Nephron progenitor cell (in vitro differentiated cells): Measurements from ENCODE around the gene BCL7B.

ENCODE experiments used
- DNase-seq: peaks from one replicate; pipeline ENCODE4 v3.0.0; 2021
- H3K27ac Mint-ChIP-seq: 2 replicates; pipeline ENCODE4 v1.8.0; 2021; ENCODE audit warnings: mild to moderate bottlenecking, moderate library complexity, mixed read lengths
- H3K27me3 Mint-ChIP-seq: 2 replicates; pipeline ENCODE4 v1.8.0; 2021; ENCODE audit warnings: mild to moderate bottlenecking, low read depth, mixed read lengths; ENCODE audit not compliant: poor library complexity
- H3K36me3 Mint-ChIP-seq: 2 replicates; pipeline ENCODE4 v1.8.0; 2021; ENCODE audit warnings: low read depth, mixed read lengths
- H3K4me1 Mint-ChIP-seq: 2 replicates; pipeline ENCODE4 v1.8.0; 2021; ENCODE audit warnings: mixed read lengths
- H3K4me3 Mint-ChIP-seq: 2 replicates; pipeline ENCODE4 v1.8.0; 2021; ENCODE audit warnings: mild to moderate bottlenecking, moderate library complexity, mixed read lengths
- H3K9me3 Mint-ChIP-seq: 2 replicates; pipeline ENCODE4 v1.8.0; 2021; ENCODE audit warnings: mild to moderate bottlenecking, moderate library complexity, mixed read lengths
- TF ChIP-seq, protein P1 (sequence below): fragments of 200-600 bp; sonication (generic); IDR thresholded peaks from 2 replicates; pipeline ENCODE4 v1.5.0; 2021; ENCODE audit warnings: antibody characterized with exemption

The BCL7B gene

GRCh38 chr7:73557397-73558257, at the start of gene BCL7B:
Gene BCL7B, minus strand, starts transcription at chr7:73557690. Its CDS starts 112 bp downstream, at chr7:73557578.
- TF ChIP-seq, protein P1, sequence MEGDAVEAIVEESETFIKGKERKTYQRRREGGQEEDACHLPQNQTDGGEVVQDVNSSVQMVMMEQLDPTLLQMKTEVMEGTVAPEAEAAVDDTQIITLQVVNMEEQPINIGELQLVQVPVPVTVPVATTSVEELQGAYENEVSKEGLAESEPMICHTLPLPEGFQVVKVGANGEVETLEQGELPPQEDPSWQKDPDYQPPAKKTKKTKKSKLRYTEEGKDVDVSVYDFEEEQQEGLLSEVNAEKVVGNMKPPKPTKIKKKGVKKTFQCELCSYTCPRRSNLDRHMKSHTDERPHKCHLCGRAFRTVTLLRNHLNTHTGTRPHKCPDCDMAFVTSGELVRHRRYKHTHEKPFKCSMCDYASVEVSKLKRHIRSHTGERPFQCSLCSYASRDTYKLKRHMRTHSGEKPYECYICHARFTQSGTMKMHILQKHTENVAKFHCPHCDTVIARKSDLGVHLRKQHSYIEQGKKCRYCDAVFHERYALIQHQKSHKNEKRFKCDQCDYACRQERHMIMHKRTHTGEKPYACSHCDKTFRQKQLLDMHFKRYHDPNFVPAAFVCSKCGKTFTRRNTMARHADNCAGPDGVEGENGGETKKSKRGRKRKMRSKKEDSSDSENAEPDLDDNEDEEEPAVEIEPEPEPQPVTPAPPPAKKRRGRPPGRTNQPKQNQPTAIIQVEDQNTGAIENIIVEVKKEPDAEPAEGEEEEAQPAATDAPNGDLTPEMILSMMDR = no peak
- Mint-ChIP-seq H3K36me3 (peaks cover 10% of the 10 kb centered on the region), H3K9me3 (no peaks in the 10 kb centered on the region), H3K4me1 (peaks cover 26% of the 10 kb centered on the region), H3K27me3 (peaks cover 29% of the 10 kb centered on the region), H3K27ac (peak within 1 kb of the TSS; percentile 98), H3K4me3 (peak within 1 kb of the TSS; percentile 89)
- peak; percentile 75 for DNase-seq

- Mint-ChIP-seq H3K9me3 (no peaks in the 10 kb centered on the region), H3K4me3 (no peak overlapping the region), H3K4me1 (peaks cover 7% of the 10 kb centered on the region), H3K36me3 (no peaks in the 10 kb centered on the region), H3K27me3 (peaks cover 25% of the 10 kb centered on the region), H3K27ac (no peak overlapping the region)
- no peak for DNase-seq
- TF ChIP-seq, protein P1 = no peak
Measured at GRCh38 chr7:73605601-73606220, 48.2 kb upstream of the BCL7B start.

DNA sequence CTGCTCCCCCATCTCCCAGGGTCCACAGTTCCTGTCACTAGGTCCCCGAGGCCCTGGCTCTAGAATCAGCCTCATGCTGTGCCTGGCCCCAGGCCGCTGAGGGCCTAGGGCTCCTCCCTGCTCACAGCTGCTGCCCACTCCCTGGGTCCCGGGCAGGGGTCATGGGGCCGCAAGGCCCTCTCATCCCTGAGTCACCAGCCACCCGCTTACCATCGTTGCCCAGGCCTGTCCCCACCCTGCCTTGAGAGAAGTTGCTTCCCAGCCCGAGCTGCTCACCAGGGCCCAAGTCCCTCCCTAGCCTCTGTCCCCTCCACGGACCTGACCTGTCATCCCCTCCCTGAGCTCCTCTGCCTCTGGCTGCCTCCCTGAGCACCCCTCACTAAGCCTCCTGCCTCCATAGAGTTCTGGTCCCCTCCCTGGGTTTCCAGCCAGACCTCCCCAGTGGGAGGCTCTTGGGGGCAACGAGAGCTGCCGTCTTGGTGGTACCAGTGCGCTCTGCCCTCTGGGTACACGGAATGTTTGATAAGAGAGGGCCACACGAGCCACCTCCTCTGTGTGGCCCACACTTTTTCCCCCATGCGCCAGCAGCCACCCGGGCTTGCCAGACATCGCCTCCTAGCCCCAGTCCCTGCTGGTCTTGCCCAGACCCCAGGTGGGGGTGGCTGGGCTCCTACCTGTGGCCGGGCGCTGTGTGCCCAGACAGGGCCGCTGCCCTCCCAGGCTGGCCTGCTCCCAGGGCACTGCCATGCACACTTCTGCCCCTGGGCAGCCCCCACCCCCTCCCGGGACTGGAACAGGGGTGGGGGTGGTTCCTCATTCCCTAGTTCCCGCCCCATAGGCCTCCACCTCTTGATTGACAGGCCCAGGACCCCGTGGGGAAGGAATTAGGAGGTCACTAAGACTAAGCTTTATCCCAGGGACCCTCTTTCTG, 45.5 kb upstream of the BCL7B start:
- no peak for DNase-seq
- Mint-ChIP-seq H3K27ac (peak overlapping the region; percentile 39), H3K27me3 (peaks cover 19% of the 10 kb centered on the region), H3K4me3 (no peak overlapping the region), H3K9me3 (no peaks in the 10 kb centered on the region), H3K36me3 (no peaks in the 10 kb centered on the region), H3K4me1 (peaks cover 11% of the 10 kb centered on the region)
- TF ChIP-seq, protein P1 = no peak

DNA sequence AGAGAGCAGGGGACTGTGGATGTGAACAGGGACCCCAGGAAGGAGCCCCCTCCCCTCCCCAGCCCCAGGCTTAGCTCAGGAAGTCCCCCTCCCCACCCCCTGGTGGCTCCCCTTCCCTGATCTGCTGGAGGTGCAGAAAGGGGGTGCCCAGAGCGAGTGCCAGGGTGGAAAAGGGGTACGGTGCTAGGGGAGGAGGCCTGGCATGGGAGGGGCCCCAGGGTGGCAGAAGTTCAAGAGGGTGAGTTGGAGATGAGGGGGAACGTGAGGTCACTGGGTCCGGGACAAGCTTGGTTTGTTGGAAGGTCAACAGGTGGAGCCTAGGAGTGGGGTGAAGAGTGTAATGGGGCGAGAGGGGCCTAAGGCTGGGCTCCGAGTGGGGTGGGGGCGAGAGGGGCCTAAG, 42.4 kb upstream of the BCL7B start:
- no peak for DNase-seq
- peaks cover 10% of the 10 kb centered on the region for H3K4me1 Mint-ChIP-seq

GRCh38 chr7:73599151-73599882, 41.8 kb upstream of the BCL7B start:
- Mint-ChIP-seq H3K36me3 (no peaks in the 10 kb centered on the region), H3K4me3 (no peak overlapping the region), H3K27ac (no peak overlapping the region), H3K4me1 (peaks cover 10% of the 10 kb centered on the region), H3K27me3 (peaks cover 12% of the 10 kb centered on the region), H3K9me3 (no peaks in the 10 kb centered on the region)
- no peak for DNase-seq
- TF ChIP-seq, protein P1 = no peak

More for the DNA sequence above, 42.4 kb upstream of the BCL7B start:
- H3K27ac Mint-ChIP-seq = no peak overlapping the region
- TF ChIP-seq, protein P1 = no peak
- H3K9me3 Mint-ChIP-seq = no peaks in the 10 kb centered on the region
- peaks cover 12% of the 10 kb centered on the region for H3K27me3 Mint-ChIP-seq
- no peak overlapping the region for H3K4me3 Mint-ChIP-seq
- H3K36me3 Mint-ChIP-seq = no peaks in the 10 kb centered on the region
